Cardiac muscle cell (in vitro differentiated cells and primary cell): Measurements from ENCODE around the gene CDH23. TPM values are rescaled to one million over a fixed set of nuclear protein-coding genes. Genes with fewer than 3 reads are reported as not detected.
A peak's percentile ranks its signal among the peaks of the same experiment; 100 is the strongest.

Source experiments
- DNase-seq, 2 donors: peaks; one replicate each; pipeline versions ENCODE4 v3.0.0 to v3.0.0-alpha.2; 2010 to 2017; ENCODE audit warnings: low read depth in 1 of 2, low spot score in 1 of 2
- H3K27ac ChIP-seq: fragments of 200-600 bp; sonication (generic); 2 replicates; pipeline ENCODE4 v1.5.1; 2016
- H3K27me3 ChIP-seq: fragments of 200-600 bp; sonication (generic); 2 replicates; pipeline ENCODE4 v1.6.0; 2016; ENCODE audit warnings: control low read depth
- H3K36me3 ChIP-seq: fragments of 200-600 bp; sonication (generic); 2 replicates; pipeline ENCODE4 v1.5.1; 2016; ENCODE audit warnings: control low read depth
- H3K4me1 ChIP-seq: fragments of 200-600 bp; sonication (generic); 2 replicates; pipeline ENCODE4 v1.8.1; 2017; ENCODE audit warnings: low read depth, mild to moderate bottlenecking, mixed run types
- H3K4me3 ChIP-seq: fragments of 200-600 bp; sonication (generic); 2 replicates; pipeline ENCODE4 v1.5.1; 2016; ENCODE audit warnings: mild to moderate bottlenecking
- H3K9me3 ChIP-seq: fragments of 200-600 bp; sonication (generic); 2 replicates; pipeline ENCODE4 v1.5.1; 2017; ENCODE audit warnings: low read depth, mild to moderate bottlenecking, control low read depth
- polyA plus RNA-seq: library from polyadenylated mRNA; unstranded; fragments of >200 nt; fragmentation: Nextera tagmentation; extraction: Ambion mirVana; gene quantifications from 2 replicates; pipeline ENCODE4 v1.2.1, GENCODE V29; 2016
- total RNA-seq: library from RNA; depleted of rRNA; stranded (reverse); fragments of >200 nt; gene quantifications from 2 replicates; pipeline ENCODE4 v1.2.3, GENCODE V29; 2016
- TF ChIP-seq, protein P1 (sequence below): IDR thresholded peaks from 2 replicates; pipeline ENCODE4 v1.5.1; 2012; ENCODE audit warnings: low read depth, mild to moderate bottlenecking, low read length

The CDH23 gene
- total and polyA plus RNA-seq, 2 experiments from 2014 or later = 0.05 to 0.51 TPM

DNA sequence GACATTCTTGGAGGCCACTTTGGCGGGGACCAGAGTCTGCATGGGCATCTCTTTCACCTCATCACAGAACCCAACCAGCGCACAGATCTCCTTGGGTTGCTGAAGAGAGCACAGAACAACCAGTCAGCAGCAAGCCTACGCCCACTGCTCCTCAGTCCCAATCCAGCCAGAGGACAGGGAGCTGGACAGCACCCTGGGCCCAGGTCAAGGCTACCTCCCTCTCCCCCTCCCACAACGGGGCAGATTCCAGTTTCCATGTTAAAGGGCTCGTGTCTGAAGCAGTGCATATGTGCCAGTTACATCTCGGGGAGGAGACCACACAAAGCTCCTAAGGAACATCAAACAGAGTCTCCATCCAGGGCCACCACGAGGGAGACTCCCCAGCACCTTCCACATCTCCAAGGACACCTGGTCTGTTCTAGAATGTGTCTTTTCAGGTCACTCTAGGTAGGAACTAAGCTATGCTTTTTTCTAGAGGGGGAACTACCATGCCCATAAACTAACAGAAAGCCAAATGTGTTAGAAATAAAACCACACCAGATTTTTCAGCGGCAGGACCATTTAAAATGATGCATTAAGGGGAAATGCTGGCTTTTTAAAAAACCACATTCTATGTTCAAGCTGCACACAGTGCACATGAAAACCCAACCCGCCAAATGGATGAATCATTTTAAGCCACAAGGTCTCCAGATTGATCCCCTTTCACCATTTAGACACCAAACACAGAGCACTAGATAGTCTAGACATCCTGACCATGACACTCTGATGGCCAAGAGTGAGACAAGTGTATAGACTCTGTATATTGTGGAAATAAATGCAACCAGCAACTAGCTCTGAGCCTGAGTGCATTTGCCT is 425.4 kb downstream of the CDH23 start:
- Histone ChIP-seq H3K27ac (no peak overlapping the region), H3K9me3 (no peaks in the 10 kb centered on the region), H3K36me3 (peaks cover 79% of the 10 kb centered on the region), H3K4me3 (no peak overlapping the region), H3K27me3 (no peaks in the 10 kb centered on the region), H3K4me1 (no peaks in the 10 kb centered on the region)
- no peak for DNase-seq
- TF ChIP-seq, protein P1, sequence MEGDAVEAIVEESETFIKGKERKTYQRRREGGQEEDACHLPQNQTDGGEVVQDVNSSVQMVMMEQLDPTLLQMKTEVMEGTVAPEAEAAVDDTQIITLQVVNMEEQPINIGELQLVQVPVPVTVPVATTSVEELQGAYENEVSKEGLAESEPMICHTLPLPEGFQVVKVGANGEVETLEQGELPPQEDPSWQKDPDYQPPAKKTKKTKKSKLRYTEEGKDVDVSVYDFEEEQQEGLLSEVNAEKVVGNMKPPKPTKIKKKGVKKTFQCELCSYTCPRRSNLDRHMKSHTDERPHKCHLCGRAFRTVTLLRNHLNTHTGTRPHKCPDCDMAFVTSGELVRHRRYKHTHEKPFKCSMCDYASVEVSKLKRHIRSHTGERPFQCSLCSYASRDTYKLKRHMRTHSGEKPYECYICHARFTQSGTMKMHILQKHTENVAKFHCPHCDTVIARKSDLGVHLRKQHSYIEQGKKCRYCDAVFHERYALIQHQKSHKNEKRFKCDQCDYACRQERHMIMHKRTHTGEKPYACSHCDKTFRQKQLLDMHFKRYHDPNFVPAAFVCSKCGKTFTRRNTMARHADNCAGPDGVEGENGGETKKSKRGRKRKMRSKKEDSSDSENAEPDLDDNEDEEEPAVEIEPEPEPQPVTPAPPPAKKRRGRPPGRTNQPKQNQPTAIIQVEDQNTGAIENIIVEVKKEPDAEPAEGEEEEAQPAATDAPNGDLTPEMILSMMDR = no peak

DNA sequence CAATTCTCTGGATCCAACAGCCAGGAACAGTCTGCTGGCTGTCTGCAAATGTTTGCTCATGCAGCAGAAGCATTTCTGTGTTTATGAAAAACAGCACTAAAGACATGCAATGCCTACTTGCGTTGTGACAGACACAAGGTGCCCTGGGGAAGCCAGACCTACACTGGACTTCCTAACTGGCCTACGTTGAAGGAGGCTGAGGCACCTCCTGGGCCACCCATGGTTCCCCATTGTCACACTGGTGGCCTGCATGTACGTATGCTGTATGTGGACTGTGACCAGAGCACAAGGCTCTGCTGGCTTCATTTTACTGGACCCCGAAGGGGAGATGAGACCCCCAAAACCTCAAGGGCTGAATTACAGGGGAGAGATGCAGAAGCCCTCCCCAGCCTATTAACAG is 426.6 kb downstream of the CDH23 start:
- DNase-seq = no peak
- Histone ChIP-seq H3K9me3 (no peaks in the 10 kb centered on the region), H3K4me3 (no peak overlapping the region), H3K27me3 (no peaks in the 10 kb centered on the region), H3K36me3 (peaks cover 77% of the 10 kb centered on the region), H3K27ac (no peak overlapping the region), H3K4me1 (no peaks in the 10 kb centered on the region)
- TF ChIP-seq, protein P1 = no peak

DNA sequence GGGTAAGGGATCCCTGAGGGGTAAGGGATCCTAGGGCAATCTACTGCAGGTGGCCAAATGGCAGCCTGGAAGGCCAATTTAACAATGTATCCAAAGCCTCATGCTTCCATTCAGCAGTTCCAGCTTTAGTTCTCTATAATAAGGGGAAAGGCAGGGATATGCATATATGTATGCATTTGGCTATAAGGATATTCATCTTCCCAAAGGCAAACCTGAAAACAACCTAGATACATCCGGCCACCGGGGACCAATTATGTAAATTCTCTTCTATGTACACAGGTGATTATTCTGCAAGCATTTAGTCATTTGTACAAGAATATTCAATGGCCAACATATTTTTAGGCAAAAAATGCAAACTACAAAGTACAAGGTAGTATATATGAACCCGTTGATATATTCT is 427.6 kb downstream of the CDH23 start:
- no peaks in the 10 kb centered on the region for H3K27me3 ChIP-seq
- TF ChIP-seq, protein P1 = no peak
- no peak for DNase-seq
- H3K9me3 ChIP-seq = no peaks in the 10 kb centered on the region
- no peaks in the 10 kb centered on the region for H3K4me1 ChIP-seq
- peaks cover 78% of the 10 kb centered on the region for H3K36me3 ChIP-seq
- peak overlapping the region; percentile 5 for H3K27ac ChIP-seq
- H3K4me3 ChIP-seq = no peak overlapping the region

DNA sequence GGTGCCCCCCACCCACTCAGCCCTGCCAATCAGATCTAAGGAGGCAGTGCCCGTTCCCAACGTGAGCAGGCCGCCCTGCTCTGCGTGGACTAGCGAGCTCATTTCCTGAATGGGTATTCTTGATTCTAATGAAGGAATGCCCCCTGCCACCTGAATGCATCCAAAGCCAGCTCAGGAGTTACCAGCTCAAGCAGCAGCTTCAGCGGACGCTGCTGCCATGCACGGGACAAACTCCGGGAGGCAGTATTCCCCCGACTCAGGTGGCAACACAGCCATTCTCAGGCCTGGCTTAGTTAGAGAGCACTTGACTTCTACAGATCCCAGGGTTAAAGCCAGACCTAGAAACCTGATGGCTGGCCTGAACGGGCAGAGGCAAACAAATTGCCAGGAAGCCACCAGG is 428.5 kb downstream of the CDH23 start:
- no peaks in the 10 kb centered on the region for H3K27me3 ChIP-seq
- H3K9me3 ChIP-seq = no peaks in the 10 kb centered on the region
- peaks cover 77% of the 10 kb centered on the region for H3K36me3 ChIP-seq
- H3K4me1 ChIP-seq = no peaks in the 10 kb centered on the region
- H3K4me3 ChIP-seq = no peak overlapping the region
- no peak for DNase-seq
- TF ChIP-seq, protein P1 = peak; percentile 7
- peak overlapping the region; percentile 5 for H3K27ac ChIP-seq

DNA sequence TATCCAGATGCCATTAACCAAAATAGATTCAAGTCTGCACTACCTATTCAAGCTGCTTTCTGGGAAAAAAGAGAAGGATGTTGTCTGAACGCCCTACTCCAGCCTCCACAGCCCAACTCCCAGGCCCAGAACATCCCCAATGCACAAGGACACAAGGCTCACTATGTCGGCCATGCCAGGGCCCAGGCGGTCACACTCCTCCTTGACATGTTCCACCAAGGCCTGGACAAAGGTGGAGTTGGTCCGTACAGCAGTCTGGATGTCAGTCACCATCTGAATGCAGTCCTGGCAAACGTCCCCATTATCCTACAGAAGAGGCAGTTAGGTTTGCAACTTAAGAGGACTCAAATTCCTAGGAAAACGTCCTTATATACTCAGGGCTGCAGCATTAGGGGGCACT is 431.1 kb downstream of the CDH23 start:
- Histone ChIP-seq H3K36me3 (peaks cover 69% of the 10 kb centered on the region), H3K4me1 (no peaks in the 10 kb centered on the region), H3K27me3 (no peaks in the 10 kb centered on the region), H3K4me3 (no peak overlapping the region), H3K9me3 (no peaks in the 10 kb centered on the region), H3K27ac (no peak overlapping the region)
- TF ChIP-seq, protein P1 = no peak
- no peak for DNase-seq
